ENCODE results near the gene TAF11L5. TPM values are rescaled to one million over a fixed set of nuclear protein-coding genes. Genes with fewer than 3 reads are reported as not detected.
"Not testable (repeated sequence)": the region's sequence is repeated elsewhere in the genome, so short reads cannot be mapped to it uniquely, and the experiment has no call there.

The TAF11L5 gene
- total RNA-seq = not detected
- not detected for polyA plus RNA-seq
- total RNA-seq = not detected

DNA sequence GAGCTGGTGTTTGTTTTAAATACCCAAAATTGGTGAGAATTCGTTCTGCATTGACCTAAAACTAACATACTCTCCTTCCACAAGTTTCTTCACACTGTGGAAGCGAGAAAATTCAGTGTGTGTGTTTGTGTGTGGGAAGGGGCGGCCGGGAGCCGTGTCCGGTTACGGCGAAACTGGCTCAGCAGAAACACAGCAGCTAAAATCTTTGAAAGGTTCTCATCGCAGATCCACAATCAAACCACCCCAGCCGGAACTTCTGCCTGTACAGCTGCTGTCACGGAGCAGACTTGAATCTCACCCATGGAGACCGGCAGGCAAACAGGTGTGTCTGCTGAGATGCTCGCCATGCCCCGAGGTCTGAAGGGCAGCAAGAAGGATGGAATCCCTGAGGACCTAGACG, at the start of gene TAF11L5:
TSS of gene TAF11L5 (plus strand) at position 301 of the 400 bp plus-strand sequence.
- H3K9me3 ChIP-seq (ENCODE audit: control insufficient read depth in 2 of 3, low read length in 3 of 3); intact Hi-C loops (cut with micrococcal nuclease); H3K27me3 Mint-ChIP-seq; POLR2A ChIA-PET; H3K27ac ChIP-seq (ENCODE audit: low read depth, low read length); H3K36me3 ChIP-seq (ENCODE audit: control insufficient read depth in 2 of 3, insufficient read depth in 3 of 3, low read length in 3 of 3); CTCF ChIA-PET; H3K4me3 ChIP-seq (ENCODE audit: low read length); H3K36me3 Mint-ChIP-seq; H3K27ac Mint-ChIP-seq; DNase-seq; ATAC-seq; H3K4me1 ChIP-seq (ENCODE audit: control insufficient read depth in 2 of 2, insufficient read depth in 2 of 2, low read length in 2 of 2); H3K4me1 Mint-ChIP-seq; H3K4me3 Mint-ChIP-seq; H3K9me3 Mint-ChIP-seq; H3K27me3 ChIP-seq (ENCODE audit: control insufficient read depth in 2 of 2, insufficient read depth in 2 of 2, low read length in 2 of 2): not testable (repeated sequence)

DNA sequence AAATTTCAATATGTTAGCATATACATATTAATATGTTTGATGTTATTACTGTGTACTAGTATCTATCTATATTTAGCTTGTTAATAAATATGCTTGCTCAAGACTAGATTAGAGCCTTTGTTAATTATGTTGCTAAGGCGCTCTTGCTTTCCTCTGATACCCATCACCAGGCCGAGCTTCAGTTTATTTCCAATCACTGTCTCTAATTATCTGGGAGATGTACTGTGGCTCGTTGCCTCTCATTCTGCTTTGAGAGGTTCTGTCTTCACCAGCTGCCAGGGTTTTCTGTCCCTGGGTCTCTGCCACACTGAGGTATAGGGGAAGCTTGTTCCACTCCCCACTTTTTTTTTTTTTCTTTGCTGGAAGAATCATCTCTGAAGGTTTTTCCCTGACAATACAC, 48.0 kb upstream of the TAF11L5 start:
- intact Hi-C loops (cut with micrococcal nuclease) = no loop called here
- POLR2A ChIA-PET = no interaction called here

DNA sequence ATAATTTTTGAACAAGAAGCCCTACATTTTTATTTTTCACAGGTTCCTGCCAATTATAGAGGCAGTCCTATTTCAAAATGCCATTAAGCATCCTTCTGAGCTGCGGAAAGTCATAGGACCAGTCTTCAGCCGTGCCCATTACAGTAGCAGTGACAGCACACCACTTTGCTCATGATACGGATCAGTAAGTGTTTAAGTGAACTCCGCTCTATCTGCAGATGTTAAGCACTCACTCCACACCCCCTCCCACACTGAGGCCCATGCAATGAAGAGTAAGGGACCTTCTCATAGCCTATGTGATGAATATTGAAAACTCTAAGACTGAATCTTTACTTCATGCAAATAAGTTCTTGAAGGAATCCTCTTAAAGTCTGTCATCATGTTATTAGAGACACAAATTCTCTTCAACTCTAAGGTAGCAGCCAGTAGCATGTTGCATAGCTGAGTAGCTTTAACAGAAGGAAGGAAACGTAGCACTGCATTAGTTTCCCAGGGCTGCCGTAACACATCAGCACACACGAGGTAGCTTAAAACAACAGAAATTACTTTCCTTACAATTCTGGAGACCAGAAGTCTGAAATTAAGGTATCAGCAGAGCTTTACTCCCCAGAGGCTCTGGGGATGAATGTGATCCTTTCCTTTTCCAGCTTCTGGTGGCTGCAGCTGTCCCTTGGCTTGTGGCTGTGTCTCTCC, 47.3 kb upstream of the TAF11L5 start:
- Mint-ChIP-seq H3K27ac (no peak overlapping the region), H3K27me3 (peaks cover 0 to 3% (median 0%) of the 10 kb centered on the region in 5 donors), H3K36me3 (no peaks in the 10 kb centered on the region), H3K4me3 (no peak overlapping the region), H3K4me1 (no peaks in the 10 kb centered on the region), H3K9me3 (peaks cover 0 to 3% (median 0%) of the 10 kb centered on the region in 11 donors)
- ChIA-PET POLR2A (no interaction called here), CTCF (no interaction called here)
- no peaks in the 10 kb centered on the region for H3K27me3 ChIP-seq (ENCODE audit: control insufficient read depth in 2 of 2, insufficient read depth in 2 of 2, low read length in 2 of 2)
- no peaks in the 10 kb centered on the region for H3K36me3 ChIP-seq (ENCODE audit: control insufficient read depth in 2 of 3, insufficient read depth in 3 of 3, low read length in 3 of 3)
- DNase-seq (no peak), ATAC-seq (no peak)
- H3K9me3 ChIP-seq (ENCODE audit: control insufficient read depth in 2 of 3, low read length in 3 of 3) = no peaks in the 10 kb centered on the region
- H3K4me1 ChIP-seq (ENCODE audit: control insufficient read depth in 2 of 2, insufficient read depth in 2 of 2, low read length in 2 of 2) = no peaks in the 10 kb centered on the region
- no peak overlapping the region for H3K4me3 ChIP-seq (ENCODE audit: low read length)
- H3K27ac ChIP-seq (ENCODE audit: low read depth, low read length) = no peak overlapping the region
- intact Hi-C loops (cut with micrococcal nuclease) = no loop called here

More for the DNA sequence above, 48.0 kb upstream of the TAF11L5 start:
- Mint-ChIP-seq H3K4me3 (no peak overlapping the region), H3K9me3 (peaks cover 0 to 4% (median 0%) of the 10 kb centered on the region in 11 donors), H3K27ac (peak overlapping the region in 1 of 9 donors; percentile 32), H3K4me1 (no peaks in the 10 kb centered on the region), H3K27me3 (peaks cover 0 to 3% (median 0%) of the 10 kb centered on the region in 5 donors), H3K36me3 (no peaks in the 10 kb centered on the region)
- DNase-seq = no peak
- Histone ChIP-seq H3K27ac (ENCODE audit: low read depth, low read length) (no peak overlapping the region), H3K9me3 (ENCODE audit: control insufficient read depth in 2 of 3, low read length in 3 of 3) (no peaks in the 10 kb centered on the region), H3K4me1 (ENCODE audit: control insufficient read depth in 2 of 2, insufficient read depth in 2 of 2, low read length in 2 of 2) (no peaks in the 10 kb centered on the region), H3K36me3 (ENCODE audit: control insufficient read depth in 2 of 3, insufficient read depth in 3 of 3, low read length in 3 of 3) (no peaks in the 10 kb centered on the region), H3K4me3 (ENCODE audit: low read length) (no peak overlapping the region), H3K27me3 (ENCODE audit: control insufficient read depth in 2 of 2, insufficient read depth in 2 of 2, low read length in 2 of 2) (no peaks in the 10 kb centered on the region)
- CTCF ChIA-PET = no interaction called here
- no peak for ATAC-seq

DNA sequence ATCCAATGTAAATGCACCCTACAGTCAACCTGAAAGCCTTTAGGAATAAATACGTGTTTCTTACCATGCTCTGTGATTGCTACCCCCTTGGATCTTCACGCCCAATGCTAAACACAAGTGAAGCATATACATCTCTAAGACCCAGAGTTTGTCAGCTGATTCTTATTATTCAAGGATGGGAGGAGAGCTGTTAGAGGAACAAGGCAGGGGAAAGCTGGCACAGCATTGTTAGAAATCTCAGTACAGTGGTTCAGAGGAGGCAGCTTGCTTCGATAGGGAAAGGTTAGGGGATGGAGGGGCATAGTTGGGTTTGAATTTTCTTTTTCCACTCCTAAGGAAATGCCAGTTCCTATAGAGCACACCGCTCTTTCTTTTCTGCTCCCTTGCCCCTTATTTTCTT, 43.7 kb upstream of the TAF11L5 start:
- Histone ChIP-seq H3K27ac (ENCODE audit: low read depth, low read length) (no peak overlapping the region), H3K4me3 (ENCODE audit: low read length) (no peak overlapping the region), H3K27me3 (ENCODE audit: control insufficient read depth in 2 of 2, insufficient read depth in 2 of 2, low read length in 2 of 2) (no peaks in the 10 kb centered on the region), H3K4me1 (ENCODE audit: control insufficient read depth in 2 of 2, insufficient read depth in 2 of 2, low read length in 2 of 2) (no peaks in the 10 kb centered on the region), H3K9me3 (ENCODE audit: control insufficient read depth in 2 of 3, low read length in 3 of 3) (no peaks in the 10 kb centered on the region), H3K36me3 (ENCODE audit: control insufficient read depth in 2 of 3, insufficient read depth in 3 of 3, low read length in 3 of 3) (no peaks in the 10 kb centered on the region)
- Mint-ChIP-seq H3K36me3 (no peaks in the 10 kb centered on the region), H3K27me3 (peaks cover 0 to 3% (median 0%) of the 10 kb centered on the region in 5 donors), H3K9me3 (peaks cover 0 to 6% (median 0%) of the 10 kb centered on the region in 11 donors), H3K27ac (no peak overlapping the region), H3K4me1 (no peaks in the 10 kb centered on the region), H3K4me3 (no peak overlapping the region)
- DNase-seq (no peak), ATAC-seq (no peak)
- CTCF ChIA-PET = no interaction called here
- POLR2A ChIA-PET = no interaction called here
- intact Hi-C loops (cut with micrococcal nuclease) = no loop called here

DNA sequence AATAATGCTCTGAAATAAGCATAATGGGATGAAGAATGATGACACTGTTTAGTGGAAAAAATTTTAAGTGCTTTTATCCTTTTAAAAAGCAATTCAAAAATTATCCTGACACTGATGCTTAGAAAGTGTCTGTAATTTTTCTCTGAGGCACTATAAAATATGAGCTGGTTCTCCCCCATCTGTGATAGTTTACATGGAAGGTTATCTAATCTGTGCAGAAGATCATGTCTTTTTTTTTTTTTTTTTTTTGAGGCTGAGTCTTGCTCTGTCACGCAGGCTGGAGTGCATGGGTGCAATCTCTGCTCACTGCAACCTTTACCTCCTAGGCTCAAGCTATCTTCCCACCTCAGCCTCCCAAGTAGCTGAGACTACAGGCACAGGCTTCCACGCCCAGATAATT, 42.2 kb upstream of the TAF11L5 start:
- H3K27ac ChIP-seq (ENCODE audit: low read depth, low read length) = no peak overlapping the region
- ATAC-seq (no peak), DNase-seq (no peak)
- intact Hi-C loops (cut with micrococcal nuclease) = no loop called here
- ChIA-PET POLR2A (no interaction called here), CTCF (no interaction called here)
- no peaks in the 10 kb centered on the region for H3K9me3 ChIP-seq (ENCODE audit: control insufficient read depth in 2 of 3, low read length in 3 of 3)
- H3K27ac Mint-ChIP-seq = no peak overlapping the region
- no peaks in the 10 kb centered on the region for H3K4me1 Mint-ChIP-seq
- H3K36me3 Mint-ChIP-seq = no peaks in the 10 kb centered on the region
- no peaks in the 10 kb centered on the region for H3K4me1 ChIP-seq (ENCODE audit: control insufficient read depth in 2 of 2, insufficient read depth in 2 of 2, low read length in 2 of 2)
- H3K4me3 Mint-ChIP-seq = no peak overlapping the region
- H3K36me3 ChIP-seq (ENCODE audit: control insufficient read depth in 2 of 3, insufficient read depth in 3 of 3, low read length in 3 of 3) = no peaks in the 10 kb centered on the region
- peaks cover 0 to 6% (median 0%) of the 10 kb centered on the region in 11 donors for H3K9me3 Mint-ChIP-seq
- H3K27me3 ChIP-seq (ENCODE audit: control insufficient read depth in 2 of 2, insufficient read depth in 2 of 2, low read length in 2 of 2) = no peaks in the 10 kb centered on the region
- H3K4me3 ChIP-seq (ENCODE audit: low read length) = no peak overlapping the region
- peaks cover 0 to 3% (median 0%) of the 10 kb centered on the region in 5 donors for H3K27me3 Mint-ChIP-seq

DNA sequence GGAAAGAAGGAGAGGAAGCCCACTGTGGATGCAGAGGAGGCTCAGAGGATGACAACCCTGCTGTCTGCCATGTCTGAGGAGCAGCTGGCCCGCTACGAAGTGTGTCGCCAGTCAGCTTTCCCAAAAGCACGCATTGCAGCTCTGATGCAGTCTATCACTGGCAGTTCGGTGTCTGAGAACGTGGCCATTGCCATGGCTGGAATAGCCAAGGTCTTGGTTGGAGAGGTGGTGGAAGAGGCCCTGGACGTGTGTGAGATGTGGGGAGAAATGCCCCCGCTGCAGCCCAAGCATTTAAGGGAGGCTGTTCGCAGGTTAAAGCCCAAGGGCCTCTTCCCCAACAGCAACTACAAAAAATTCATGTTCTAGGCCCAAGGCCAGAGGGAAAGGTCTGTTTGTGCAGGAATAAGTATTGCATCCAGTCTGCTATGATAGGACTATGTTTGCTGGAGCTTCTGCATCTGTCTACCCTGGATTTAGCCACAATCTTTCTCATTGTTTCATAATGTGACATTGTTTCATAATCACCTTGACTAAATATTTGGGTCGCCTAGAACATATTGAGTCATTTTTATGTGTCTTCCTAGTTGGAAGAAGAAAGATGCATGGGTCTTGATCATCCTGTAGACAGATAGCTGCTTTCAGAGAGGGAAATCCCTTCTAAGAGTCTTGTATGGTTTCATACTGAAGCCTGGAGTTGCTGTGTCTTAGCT, 38.4 kb upstream of the TAF11L5 start:
- CTCF ChIA-PET; H3K9me3 Mint-ChIP-seq; POLR2A ChIA-PET; H3K27ac ChIP-seq (ENCODE audit: low read depth, low read length); H3K36me3 ChIP-seq (ENCODE audit: control insufficient read depth in 2 of 3, insufficient read depth in 3 of 3, low read length in 3 of 3); H3K4me3 Mint-ChIP-seq; DNase-seq; H3K9me3 ChIP-seq (ENCODE audit: control insufficient read depth in 2 of 3, low read length in 3 of 3); intact Hi-C loops (cut with micrococcal nuclease); H3K27me3 ChIP-seq (ENCODE audit: control insufficient read depth in 2 of 2, insufficient read depth in 2 of 2, low read length in 2 of 2); H3K4me3 ChIP-seq (ENCODE audit: low read length); H3K4me1 ChIP-seq (ENCODE audit: control insufficient read depth in 2 of 2, insufficient read depth in 2 of 2, low read length in 2 of 2); H3K4me1 Mint-ChIP-seq; H3K36me3 Mint-ChIP-seq; H3K27me3 Mint-ChIP-seq; ATAC-seq; H3K27ac Mint-ChIP-seq: not testable (repeated sequence)

DNA sequence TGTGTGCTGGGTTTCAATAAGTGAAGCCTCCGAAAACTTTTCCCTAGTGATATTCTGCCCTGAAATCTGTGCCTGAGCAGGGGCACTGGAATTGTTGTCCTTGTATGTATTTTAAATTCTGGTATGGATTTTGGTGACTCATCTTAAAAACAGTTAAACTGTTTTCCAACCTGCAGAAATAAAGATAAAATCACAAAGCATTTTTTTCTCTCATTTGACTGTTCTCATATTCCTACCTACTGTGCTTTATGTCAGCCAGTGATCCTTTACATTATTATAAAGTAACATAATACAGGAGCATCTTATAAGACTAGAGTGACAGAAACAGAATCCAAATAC, 37.9 kb upstream of the TAF11L5 start:
- POLR2A ChIA-PET = no interaction called here
- peaks cover 0 to 9% (median 3%) of the 10 kb centered on the region in 11 donors for H3K9me3 Mint-ChIP-seq

More for the DNA sequence above, 37.9 kb upstream of the TAF11L5 start:
- intact Hi-C loops (cut with micrococcal nuclease) = no loop called here
- no peak overlapping the region for H3K4me3 ChIP-seq (ENCODE audit: low read length)
- H3K4me3 Mint-ChIP-seq = no peak overlapping the region
- ATAC-seq (no peak), DNase-seq (no peak)
- H3K27ac Mint-ChIP-seq = no peak overlapping the region
- CTCF ChIA-PET = no interaction called here
- no peak overlapping the region for H3K27ac ChIP-seq (ENCODE audit: low read depth, low read length)
- no peaks in the 10 kb centered on the region for H3K36me3 Mint-ChIP-seq
- no peaks in the 10 kb centered on the region for H3K36me3 ChIP-seq (ENCODE audit: control insufficient read depth in 2 of 3, insufficient read depth in 3 of 3, low read length in 3 of 3)
- H3K4me1 Mint-ChIP-seq = no peaks in the 10 kb centered on the region
- H3K27me3 ChIP-seq (ENCODE audit: control insufficient read depth in 2 of 2, insufficient read depth in 2 of 2, low read length in 2 of 2) = no peaks in the 10 kb centered on the region
- H3K9me3 ChIP-seq (ENCODE audit: control insufficient read depth in 2 of 3, low read length in 3 of 3) = no peaks in the 10 kb centered on the region
- H3K4me1 ChIP-seq (ENCODE audit: control insufficient read depth in 2 of 2, insufficient read depth in 2 of 2, low read length in 2 of 2) = no peaks in the 10 kb centered on the region
- H3K27me3 Mint-ChIP-seq = no peaks in the 10 kb centered on the region
